Measurements from ENCODE around the gene C1QL3.

Gene C1QL3

DNA sequence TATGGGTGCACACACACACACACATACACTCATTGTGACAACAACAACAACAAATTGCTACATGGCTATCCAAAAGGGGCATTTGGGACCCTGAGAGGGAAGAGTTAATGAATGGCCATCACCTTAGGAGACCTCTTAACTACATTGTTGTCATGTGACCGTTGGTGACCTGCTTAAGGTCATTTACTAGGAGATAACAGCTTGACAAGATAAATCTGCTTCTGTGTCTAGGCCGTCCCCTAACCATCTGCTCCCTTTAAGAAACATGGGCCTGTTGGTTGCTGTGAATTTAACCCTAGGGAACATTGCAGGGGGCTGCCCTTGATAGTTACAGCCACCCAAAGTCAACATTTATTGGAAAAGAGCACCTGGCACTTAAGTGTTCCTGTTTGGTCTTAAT lies 29.7 kb downstream of the C1QL3 start:
- Histone ChIP-seq H3K27ac (no peak overlapping the region), H3K4me3 (ENCODE audit: low read depth, low read length) (no peak overlapping the region), H3K27me3 (replicated peaks) (no peaks in the 10 kb centered on the region), H3K36me3 (replicated peaks) (no peaks in the 10 kb centered on the region)
- TF ChIP-seq, protein P1, sequence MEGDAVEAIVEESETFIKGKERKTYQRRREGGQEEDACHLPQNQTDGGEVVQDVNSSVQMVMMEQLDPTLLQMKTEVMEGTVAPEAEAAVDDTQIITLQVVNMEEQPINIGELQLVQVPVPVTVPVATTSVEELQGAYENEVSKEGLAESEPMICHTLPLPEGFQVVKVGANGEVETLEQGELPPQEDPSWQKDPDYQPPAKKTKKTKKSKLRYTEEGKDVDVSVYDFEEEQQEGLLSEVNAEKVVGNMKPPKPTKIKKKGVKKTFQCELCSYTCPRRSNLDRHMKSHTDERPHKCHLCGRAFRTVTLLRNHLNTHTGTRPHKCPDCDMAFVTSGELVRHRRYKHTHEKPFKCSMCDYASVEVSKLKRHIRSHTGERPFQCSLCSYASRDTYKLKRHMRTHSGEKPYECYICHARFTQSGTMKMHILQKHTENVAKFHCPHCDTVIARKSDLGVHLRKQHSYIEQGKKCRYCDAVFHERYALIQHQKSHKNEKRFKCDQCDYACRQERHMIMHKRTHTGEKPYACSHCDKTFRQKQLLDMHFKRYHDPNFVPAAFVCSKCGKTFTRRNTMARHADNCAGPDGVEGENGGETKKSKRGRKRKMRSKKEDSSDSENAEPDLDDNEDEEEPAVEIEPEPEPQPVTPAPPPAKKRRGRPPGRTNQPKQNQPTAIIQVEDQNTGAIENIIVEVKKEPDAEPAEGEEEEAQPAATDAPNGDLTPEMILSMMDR (IDR thresholded peaks at IDR 0.05; ENCODE audit: low read depth, low read length, missing control alignments): no peak
- in situ Hi-C loops (cut with HindIII; ENCODE audit: low pct_ligation_motif_present, low sequenced_read_pairs): no loop called here
- DNase-seq: no peak

DNA sequence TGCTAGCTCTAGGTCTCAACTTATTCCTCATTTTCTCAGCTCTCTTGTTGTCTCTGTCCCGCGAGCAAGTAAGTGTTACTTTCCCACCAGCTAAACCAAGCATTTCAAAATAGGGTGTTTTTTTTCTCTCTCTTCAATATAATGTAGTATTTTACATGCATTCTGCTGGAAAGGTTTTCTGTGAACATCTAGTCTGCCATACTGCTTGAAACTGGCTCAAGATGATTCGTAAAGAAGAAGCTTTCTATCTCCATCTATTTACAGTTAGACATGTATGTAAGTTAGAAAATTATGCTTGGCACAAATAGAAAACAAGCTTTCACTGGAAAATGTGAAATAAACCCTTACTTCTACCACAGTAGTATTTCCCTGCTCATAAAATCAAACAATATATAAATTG lies 31.2 kb downstream of the C1QL3 start:
- TF ChIP-seq, protein P1 (IDR thresholded peaks at IDR 0.05; ENCODE audit: low read depth, low read length, missing control alignments): no peak
- in situ Hi-C loops (cut with HindIII; ENCODE audit: low pct_ligation_motif_present, low sequenced_read_pairs): no loop called here
- no peak overlapping the region for H3K4me3 ChIP-seq (ENCODE audit: low read depth, low read length)
- no peak overlapping the region for H3K27ac ChIP-seq
- no peaks in the 10 kb centered on the region for H3K36me3 ChIP-seq (replicated peaks)
- H3K27me3 ChIP-seq (replicated peaks): no peaks in the 10 kb centered on the region
- no peak for DNase-seq

DNA sequence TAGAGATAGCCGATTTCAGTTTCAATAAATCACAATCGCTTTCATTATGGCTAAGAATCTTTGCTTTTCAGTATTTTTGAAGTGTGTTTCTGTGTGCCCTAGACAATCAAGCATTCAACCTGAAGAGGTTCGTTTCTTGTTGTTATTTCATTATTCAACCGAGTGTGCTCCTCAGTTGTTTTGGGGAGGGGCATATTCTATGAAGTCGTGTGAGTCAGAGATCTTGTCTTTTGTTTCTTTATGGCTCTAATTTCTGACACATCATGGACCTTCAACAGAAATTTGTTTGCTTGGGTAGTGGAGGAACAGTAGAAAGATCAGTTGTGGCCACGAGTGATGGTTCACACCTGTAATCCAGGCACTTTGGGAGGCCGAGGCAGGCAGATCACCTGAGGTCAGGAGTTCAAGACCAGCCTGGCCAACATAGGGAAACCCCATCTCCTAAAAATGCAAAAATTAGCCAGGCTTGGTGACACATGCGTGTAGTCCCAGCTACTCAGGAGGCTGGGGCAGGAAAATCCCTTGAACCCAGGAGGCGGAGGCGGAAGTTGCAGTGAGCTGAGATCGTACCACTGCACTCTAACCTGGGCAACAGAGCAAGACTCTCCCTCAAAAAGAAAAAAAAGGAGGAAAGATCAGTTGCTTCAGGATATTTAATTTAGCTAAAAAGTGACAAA lies 38.3 kb downstream of the C1QL3 start:
- in situ Hi-C loops (cut with HindIII; ENCODE audit: low pct_ligation_motif_present, low sequenced_read_pairs): no loop called here
- no peaks in the 10 kb centered on the region for H3K27me3 ChIP-seq (replicated peaks)
- H3K27ac ChIP-seq: no peak overlapping the region
- no peak for DNase-seq
- TF ChIP-seq, protein P1 (IDR thresholded peaks at IDR 0.05; ENCODE audit: low read depth, low read length, missing control alignments): no peak
- H3K4me3 ChIP-seq (ENCODE audit: low read depth, low read length): no peak overlapping the region
- H3K36me3 ChIP-seq (replicated peaks): no peaks in the 10 kb centered on the region

DNA sequence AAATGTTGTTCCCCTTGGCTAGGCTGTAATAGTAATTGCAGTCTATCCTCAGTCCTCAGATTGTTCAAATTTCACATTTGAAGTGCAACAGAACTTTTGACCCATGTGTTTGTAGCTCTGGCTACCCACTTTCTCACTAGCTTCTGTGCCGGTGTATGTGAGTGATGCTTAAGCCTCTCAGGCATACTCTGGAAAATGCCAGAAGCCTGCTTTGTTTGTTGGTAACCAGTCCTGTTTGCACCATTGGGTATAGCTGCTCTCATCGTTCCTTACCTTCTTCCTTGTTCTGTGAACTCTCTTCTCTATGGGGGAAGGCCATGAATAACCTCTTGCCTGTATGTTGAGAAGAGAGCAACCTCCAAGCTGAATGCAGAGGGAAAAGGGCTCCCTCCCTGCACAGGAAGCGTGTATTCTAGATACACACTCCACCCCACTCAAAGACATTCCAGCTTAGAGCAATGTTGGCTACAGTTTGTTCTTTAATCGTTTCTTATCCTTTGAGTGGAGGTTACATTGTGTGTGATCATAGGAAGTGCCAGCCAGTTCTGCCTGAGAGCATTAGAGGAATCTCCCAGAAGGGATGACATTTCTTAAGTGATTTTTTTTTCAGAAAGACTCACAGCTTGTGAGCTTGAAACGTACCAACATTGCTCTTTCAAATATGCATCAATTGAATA lies 40.5 kb downstream of the C1QL3 start:
- no peak for DNase-seq
- TF ChIP-seq, protein P1 (IDR thresholded peaks at IDR 0.05; ENCODE audit: low read depth, low read length, missing control alignments): no peak
- Histone ChIP-seq H3K4me3 (ENCODE audit: low read depth, low read length) (no peak overlapping the region), H3K27me3 (replicated peaks) (no peaks in the 10 kb centered on the region), H3K27ac (no peak overlapping the region), H3K36me3 (replicated peaks) (no peaks in the 10 kb centered on the region)
- in situ Hi-C loops (cut with HindIII; ENCODE audit: low pct_ligation_motif_present, low sequenced_read_pairs): no loop called here

DNA sequence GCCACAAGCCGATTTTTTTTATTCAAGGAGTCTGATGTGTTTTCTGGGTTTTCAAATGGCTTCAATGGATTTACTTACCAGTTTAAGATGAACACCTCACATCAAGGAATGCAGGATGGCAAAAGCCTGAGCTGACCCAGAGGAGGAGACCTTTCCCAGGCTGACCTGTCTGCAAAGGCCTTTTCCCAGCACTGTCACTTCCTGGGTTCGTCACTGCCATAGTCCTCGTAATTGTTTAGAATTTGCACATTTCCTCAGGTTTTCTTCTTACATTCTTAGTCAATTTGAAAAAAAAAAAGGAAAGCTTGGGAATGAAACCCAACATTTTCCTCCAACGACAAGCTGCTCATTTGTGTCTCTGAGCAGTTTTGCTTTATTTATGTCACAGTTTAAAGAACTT lies 42.9 kb downstream of the C1QL3 start:
- Histone ChIP-seq H3K4me3 (ENCODE audit: low read depth, low read length) (no peak overlapping the region), H3K36me3 (replicated peaks) (no peaks in the 10 kb centered on the region), H3K27me3 (replicated peaks) (no peaks in the 10 kb centered on the region), H3K27ac (no peak overlapping the region)
- TF ChIP-seq, protein P1 (IDR thresholded peaks at IDR 0.05; ENCODE audit: low read depth, low read length, missing control alignments): no peak
- in situ Hi-C loops (cut with HindIII; ENCODE audit: low pct_ligation_motif_present, low sequenced_read_pairs): no loop called here
- DNase-seq: no peak
